ENCODE measurements around the gene SLC39A11.
A peak's percentile ranks its signal among the peaks of the same experiment; 100 is the strongest.
"Not testable (repeated sequence)": the region's sequence is repeated elsewhere in the genome, so short reads cannot be mapped to it uniquely, and the experiment has no call there.

SLC39A11 gene

GRCh38 chr17:72639711-72640110, 452.8 kb downstream of the SLC39A11 start:
- DNase-seq: no peak

- not testable (repeated sequence) for DNase-seq
These were observed 453.6 kb downstream of the SLC39A11 start for GRCh38 chr17:72638932-72639331.

- DNase-seq: no peak
These were observed 457.4 kb downstream of the SLC39A11 start for GRCh38 chr17:72635034-72635635.

DNA sequence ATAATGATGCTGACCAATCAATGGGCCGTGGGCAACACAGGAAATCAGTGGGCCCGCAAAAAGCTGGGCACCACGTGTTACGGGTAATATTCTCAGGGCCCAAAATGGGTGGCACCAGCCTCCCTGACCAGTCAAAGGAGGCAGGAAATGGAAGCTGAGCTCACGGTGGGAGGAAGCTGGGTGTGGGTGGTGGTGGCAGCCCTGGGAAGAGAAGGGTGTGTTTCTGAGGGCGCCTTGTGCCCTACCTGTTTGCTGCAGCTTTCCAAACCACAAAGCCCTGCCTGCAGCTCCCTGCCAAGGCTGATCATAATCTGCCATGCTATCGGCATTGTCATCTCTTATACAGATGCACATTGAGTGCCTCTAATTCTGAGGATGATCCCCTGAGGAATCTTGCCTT, 457.9 kb downstream of the SLC39A11 start:
- DNase-seq: peak; percentile 5

DNA sequence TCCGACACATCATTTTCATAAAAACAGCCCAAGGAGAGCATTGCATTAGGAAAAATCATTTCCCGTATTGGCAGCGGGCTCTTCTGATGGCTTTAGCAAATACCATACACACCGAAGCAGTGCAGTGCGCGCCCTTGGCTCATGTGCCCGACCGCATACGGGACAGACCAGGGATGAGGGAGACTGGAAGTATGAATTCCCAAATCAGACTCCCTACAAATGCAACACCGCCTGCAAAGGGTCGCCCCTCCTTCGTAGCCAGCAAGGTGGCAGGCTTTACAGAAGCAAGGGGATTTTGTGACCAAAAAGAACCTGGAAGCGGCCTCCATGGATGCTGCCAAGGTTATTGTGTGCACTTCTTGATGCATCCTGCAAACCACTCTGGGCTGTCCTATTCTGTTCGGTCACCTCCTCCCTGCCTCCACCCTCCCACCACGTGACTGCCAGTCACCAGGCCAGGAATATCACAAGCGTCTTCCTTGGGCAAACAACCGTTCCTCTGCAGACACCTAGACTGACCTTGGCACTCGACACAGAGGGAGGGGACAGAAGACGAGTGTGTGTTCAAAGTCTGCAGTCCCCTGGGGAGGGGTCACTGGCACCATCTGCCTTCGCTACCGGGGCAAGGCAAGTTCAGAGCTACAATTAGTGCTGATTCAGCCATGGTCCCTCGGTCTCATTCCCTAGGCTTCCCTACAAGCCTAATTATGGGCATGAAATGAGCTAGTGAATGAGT, 460.4 kb downstream of the SLC39A11 start:
- peak; percentile 82 for DNase-seq

GRCh38 chr17:72631568-72631948, 460.9 kb downstream of the SLC39A11 start:
- DNase-seq: peak; percentile 30

DNA sequence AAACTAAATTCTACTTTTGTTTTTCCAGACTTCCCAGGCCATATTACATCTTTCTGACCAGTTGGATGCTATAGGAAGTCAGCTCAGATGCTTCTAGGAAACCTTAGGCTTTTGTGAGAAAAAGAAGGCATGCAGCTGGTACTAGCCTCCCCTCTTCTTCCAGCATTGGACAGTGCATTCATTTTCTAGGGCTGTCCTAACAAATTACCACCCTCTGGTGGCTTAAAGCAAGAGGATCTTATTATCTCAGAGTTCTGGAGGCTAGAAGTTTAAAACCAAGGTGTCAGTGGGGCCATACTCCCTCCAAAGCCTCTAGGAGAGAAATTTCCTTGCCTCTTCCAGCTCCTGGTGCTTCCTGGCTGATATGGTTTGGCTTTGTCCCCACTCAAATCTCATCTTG, 467.8 kb downstream of the SLC39A11 start:
- no peak for DNase-seq

- no peak for DNase-seq
These were observed 468.3 kb downstream of the SLC39A11 start for GRCh38 chr17:72624226-72624625.

DNA sequence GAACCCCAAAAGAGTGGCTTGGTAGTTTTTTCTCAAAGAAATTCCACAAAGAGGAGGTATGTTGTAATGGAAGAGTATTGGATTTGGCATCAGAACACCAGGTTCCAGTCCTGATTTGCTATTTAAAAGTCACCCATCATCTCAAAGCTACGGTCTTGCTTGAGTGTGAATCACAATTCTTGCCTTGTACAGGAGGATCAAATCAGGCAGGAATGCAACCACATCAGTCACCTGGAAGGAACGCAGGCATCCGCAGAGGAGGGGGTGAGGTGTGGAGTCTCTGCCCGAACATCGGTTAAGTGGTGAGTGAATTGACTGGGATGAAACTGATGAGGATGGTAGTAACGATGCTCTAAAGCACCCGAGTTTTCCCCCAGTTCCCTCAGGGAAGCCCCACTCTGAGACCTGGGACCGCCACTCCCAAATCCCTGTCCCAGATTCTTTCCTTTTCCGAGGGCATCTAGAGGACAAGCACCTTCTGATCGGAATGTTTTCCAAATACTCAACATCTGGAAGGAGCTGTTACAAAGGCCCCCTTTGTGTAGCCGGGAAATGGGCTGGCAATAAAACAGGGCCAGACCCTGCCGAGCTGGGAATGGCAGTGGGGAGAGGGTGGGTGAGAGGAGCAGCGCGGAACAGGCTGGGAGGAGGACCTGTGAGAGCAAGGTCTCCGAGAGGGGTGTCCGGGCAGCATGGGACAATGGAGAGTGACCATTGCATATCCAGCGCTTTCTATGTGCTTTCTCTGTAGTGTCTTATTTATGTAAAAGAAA, 469.6 kb downstream of the SLC39A11 start:
- DNase-seq: no peak

DNA sequence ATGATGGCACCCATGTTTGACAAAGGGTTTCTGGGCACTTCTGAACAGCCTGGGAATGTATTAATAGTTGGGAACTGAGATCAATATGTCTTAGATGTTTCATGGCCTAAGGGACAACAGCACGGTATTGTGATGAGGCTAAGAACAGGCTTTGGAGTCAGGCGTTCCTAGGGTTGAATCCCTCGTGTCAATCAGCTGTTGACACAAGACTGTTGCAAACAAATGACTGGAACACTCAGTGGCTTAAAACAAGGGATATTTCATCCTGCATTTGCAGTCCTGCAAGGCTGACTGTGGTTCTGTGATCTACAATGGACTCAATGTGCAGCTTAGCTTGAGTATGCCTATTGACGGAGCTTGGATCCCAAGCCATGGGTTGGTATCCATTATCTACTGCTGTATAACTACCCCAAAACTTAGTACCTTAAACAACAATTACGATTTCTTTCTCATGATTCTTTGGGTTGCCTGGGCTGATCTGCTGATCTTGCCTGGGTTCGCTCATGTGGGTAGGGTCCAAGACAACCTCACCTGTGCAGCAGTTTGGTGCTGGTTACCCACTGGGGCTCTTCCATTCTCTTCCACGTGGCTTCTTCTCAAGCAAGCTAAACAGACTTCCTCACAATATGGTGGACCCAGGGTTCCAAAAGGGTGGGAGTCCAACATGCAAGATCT, 472.4 kb downstream of the SLC39A11 start:
- DNase-seq: no peak

GRCh38 chr17:72618001-72618509, 474.4 kb downstream of the SLC39A11 start:
- no peak for DNase-seq

DNA sequence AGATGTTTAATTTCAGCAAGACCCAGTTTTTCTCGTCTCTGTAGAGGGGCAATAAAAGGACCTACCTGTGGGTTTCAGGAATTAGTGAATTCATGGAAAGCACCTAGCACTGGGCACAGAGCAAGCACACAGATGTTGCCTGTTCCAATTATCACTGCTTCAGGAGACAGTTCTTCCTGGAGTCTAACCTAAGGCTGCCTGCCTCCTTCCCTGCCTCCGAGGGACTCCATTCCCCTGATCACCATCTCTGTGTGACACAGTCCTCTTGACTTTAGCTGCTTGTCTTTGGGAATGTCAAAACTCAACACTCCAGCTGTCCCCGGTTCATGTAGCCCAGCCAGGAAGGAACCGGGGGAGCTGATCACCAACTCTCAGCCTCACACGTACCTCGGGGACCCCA, 474.9 kb downstream of the SLC39A11 start:
- DNase-seq: no peak

GRCh38 chr17:72616447-72616846, 476.0 kb downstream of the SLC39A11 start:
- DNase-seq: no peak

DNA sequence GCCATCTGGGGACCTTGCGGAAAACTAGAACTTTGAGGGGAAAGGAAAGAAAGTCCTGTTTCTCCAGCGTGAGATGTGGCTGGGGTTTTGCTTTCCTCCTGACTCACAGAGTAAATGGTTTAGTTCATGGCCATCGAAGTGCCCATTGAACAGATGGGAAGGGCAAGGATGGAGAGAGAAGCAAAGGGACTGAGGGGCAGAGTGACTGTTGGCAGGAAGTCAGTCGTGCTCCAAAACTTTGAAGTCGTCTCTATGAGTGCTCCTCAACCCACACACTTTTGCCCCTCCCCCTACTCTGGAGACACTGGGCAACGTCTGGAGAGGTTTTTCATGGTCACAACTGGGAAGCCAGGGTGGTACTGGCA, 476.9 kb downstream of the SLC39A11 start:
- no peak for DNase-seq

DNA sequence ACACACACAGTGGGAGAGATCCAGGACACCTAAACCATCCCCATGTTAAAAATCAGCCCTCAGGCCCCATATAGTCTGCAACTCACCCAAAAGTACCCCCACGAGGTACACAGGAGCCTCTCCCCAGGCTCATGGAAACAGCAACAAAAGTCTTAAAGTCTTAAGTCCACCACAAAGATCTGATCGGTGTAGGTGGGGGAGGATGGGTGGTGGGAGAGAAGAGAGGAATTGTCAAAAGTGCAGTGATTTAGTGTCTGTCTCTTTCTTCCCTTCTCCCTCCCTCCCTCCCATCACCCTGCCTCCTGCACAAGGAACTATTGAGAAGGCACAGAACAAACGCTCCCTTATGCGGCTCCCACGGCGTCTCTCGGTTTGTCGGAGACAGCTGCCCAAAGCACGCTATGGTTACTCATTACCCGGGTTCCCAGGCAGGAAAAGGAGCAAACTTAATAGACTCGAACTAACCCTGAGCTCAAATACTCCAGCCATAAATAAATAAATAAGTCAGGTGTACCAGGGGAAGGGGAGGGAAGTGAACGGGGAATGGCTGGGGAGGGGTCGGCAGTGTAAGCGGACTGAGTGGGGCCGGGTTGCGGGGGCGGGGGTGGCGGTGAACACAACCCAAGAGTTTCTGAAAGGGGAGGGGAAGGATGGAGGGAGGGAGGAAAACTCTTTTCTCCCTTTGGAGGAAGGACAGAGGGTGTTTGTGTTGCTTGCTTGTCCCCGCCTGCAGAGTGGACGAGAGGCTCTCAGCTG, 477.4 kb downstream of the SLC39A11 start:
- DNase-seq: no peak

GRCh38 chr17:72614476-72614870, 478.0 kb downstream of the SLC39A11 start:
- no peak for DNase-seq

DNA sequence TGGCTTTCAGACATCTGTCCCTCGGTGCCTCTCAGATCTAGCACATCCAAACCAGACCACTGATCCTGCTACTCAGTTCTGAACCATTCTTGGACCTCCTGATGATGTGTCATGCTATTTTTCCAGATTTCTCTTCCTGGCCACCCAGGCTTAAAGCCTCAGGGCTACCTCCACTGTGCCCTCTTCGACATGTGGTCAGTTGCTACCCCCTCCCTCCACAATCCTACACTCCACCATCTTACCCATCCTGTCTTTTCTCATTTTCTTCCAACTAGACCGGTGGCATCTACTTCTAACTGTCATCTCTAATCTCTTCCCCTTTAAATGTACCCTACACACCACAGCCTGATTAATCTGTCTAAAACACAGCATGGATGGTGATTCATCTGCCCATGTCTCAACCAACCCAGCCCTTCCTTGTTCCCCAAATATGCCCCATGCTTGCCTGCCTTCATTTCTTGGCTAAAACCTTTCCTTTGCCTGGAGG, 478.6 kb downstream of the SLC39A11 start:
- no peak for DNase-seq

DNA sequence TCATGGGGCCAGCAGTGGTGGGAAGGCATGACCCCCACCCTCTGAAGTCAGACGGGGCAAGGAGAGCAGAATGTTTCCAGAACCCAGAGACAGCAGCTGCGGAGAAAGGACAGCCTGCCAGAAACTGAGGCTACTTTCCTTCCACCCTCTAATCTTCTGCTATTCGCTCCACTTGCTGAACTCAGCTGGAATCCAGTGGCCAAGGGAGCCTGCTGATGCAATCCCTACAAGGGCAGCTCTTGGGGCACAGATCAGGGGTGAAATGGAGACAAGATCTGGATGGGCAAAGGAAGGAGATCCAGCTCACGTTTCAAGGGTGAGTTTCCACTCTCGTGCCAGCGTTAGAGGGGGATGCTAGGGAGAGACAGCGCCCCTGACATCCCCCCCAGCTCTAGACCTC, 479.1 kb downstream of the SLC39A11 start:
- DNase-seq: no peak

DNA sequence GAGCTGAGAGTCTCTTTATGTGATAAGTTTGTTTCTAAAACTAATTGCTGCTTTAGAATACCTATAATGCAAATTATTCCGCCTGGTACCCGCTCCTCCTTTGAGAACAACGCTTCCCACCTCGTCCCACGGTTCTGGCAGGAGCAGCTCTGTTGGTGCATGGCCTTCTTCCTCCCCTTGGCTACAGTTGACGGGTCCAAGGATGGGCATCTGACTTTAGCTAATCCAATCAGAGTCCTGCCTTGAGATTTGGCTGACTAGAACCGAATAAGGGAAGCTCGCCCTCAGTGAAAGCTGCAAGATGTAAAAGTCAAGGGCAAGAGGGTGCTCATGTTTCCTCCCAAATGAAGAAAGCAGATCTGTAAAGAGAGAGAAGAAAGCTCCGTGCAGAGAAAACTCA, 481.3 kb downstream of the SLC39A11 start:
- no peak for DNase-seq

DNA sequence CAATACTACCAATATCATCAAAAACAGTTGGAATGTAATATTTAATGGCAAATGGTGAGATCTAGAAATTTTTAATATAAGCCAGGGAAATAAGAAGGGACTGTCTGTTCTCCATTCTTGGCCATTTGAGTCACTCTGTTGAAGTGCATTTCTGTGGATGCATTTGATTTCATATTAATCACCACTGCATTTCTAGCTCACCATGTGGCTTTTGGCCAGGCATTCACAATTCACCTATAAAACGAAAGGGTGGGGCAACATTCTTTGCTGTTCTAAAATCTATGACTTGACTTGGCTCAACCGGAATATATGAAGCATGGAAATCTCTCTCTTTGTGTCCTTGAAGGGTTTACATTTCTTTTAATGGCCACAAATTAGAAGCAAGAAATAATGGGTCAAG, 483.0 kb downstream of the SLC39A11 start:
- no peak for DNase-seq

GRCh38 chr17:72608436-72608835, 484.1 kb downstream of the SLC39A11 start:
- DNase-seq: no peak

- no peak for DNase-seq
These were observed 485.8 kb downstream of the SLC39A11 start for GRCh38 chr17:72606656-72607055.

All from NCI-H2029 treated with DMSO at 0.1 percent for 48 hours (cell line).